ENCODE data around the gene IRF7.

The IRF7 gene

DNA sequence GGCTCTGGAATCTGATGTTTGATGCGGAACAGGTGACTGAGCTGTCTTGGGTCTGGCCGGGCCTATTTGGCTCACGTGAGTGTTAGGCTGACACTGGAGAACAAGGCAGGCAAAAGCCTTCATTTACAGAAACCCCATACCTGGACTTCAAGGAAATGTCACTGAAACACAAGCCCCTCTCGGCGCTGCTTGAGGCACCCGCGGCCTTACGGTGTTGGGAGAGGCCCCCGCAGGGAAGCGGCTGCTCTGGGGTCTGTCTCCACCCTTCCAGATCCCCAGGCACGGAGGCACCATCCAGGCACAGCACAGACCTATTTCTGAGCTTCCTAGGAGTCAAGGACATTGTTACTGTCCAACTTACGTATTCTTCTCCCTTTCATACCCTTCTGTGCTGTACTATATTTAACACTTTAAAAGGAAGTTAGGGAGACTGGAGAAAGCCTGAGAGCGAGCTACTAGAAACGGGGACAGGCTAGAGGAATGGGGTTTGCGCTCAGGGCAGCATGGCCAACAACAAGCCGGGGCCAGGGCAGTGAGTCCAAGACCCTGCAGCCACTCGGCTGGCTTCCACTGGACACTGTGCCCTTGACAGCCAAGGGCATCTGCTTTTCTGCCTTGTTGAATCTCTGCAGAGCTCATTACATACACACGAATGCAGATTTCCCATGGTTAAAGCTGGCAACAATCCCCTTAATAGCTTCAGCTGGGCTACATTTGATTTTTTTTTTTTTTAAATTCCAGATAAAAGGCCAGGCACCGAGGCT is 45.1 kb upstream of the IRF7 start:
- Histone ChIP-seq H3K9me3 (ENCODE audit: insufficient read depth, low read length, severe bottlenecking) (no peaks in the 10 kb centered on the region), H3K4me1 (ENCODE audit: insufficient read depth, low read length) (no peaks in the 10 kb centered on the region), H3K4me3 (ENCODE audit: low read depth in 1 of 2, low read length in 2 of 2) (no peak overlapping the region), H3K36me3 (ENCODE audit: insufficient read depth, low read length) (peaks cover 84% of the 10 kb centered on the region), H3K9ac (ENCODE audit: low read depth, low read length) (no peak overlapping the region), H3K79me2 (ENCODE audit: insufficient read depth, low read length) (peaks cover 20% of the 10 kb centered on the region), H3K27ac (ENCODE audit: low read length) (no peak overlapping the region), H3K4me2 (ENCODE audit: insufficient read depth, low read length) (no peak overlapping the region), H2AFZ (ENCODE audit: low read depth, low read length) (no peak overlapping the region), H4K20me1 (ENCODE audit: insufficient read depth, low read length) (peaks cover 41% of the 10 kb centered on the region), H3K27me3 (ENCODE audit: insufficient read depth, low read length, poor library complexity) (no peaks in the 10 kb centered on the region)
- DNase-seq (no peak), ATAC-seq (ENCODE audit: insufficient read depth, low read depth) (no peak)
- TF ChIP-seq EZH2 (IDR thresholded peaks at IDR 0.05; ENCODE audit: borderline replicate concordance, low read depth, low read length, severe bottlenecking) = no peak
- TF ChIP-seq, protein P1, sequence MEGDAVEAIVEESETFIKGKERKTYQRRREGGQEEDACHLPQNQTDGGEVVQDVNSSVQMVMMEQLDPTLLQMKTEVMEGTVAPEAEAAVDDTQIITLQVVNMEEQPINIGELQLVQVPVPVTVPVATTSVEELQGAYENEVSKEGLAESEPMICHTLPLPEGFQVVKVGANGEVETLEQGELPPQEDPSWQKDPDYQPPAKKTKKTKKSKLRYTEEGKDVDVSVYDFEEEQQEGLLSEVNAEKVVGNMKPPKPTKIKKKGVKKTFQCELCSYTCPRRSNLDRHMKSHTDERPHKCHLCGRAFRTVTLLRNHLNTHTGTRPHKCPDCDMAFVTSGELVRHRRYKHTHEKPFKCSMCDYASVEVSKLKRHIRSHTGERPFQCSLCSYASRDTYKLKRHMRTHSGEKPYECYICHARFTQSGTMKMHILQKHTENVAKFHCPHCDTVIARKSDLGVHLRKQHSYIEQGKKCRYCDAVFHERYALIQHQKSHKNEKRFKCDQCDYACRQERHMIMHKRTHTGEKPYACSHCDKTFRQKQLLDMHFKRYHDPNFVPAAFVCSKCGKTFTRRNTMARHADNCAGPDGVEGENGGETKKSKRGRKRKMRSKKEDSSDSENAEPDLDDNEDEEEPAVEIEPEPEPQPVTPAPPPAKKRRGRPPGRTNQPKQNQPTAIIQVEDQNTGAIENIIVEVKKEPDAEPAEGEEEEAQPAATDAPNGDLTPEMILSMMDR (IDR thresholded peaks at IDR 0.05; ENCODE audit: borderline replicate concordance, extremely low read depth, low read length, poor library complexity, severe bottlenecking) = no peak

DNA sequence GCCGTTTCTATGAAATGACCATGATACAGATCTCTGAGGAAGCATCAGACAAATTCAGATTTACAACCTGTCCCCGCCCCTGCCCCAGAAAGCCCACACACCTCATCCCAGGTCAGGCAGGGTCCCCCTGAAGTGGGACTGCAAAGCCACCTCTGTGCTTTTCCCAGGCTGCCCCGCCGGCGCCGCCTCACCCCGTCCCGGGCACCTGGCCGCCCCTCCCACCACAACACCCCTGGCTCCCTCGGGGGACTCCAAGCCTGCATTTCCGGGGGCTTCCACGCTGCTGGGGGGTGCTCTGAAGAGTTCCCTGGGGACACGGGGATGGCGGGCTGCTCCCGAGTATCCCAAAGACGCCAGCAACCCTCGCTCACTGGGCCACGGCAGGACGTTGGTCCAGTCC is 44.5 kb upstream of the IRF7 start:
- H3K4me2 ChIP-seq (ENCODE audit: insufficient read depth, low read length) = no peak overlapping the region
- no peak overlapping the region for H3K4me3 ChIP-seq (ENCODE audit: low read depth in 1 of 2, low read length in 2 of 2)
- H3K4me1 ChIP-seq (ENCODE audit: insufficient read depth, low read length) = no peaks in the 10 kb centered on the region
- no peak overlapping the region for H3K27ac ChIP-seq (ENCODE audit: low read length)
- ATAC-seq (ENCODE audit: insufficient read depth, low read depth) (no peak), DNase-seq (no peak)
- peaks cover 41% of the 10 kb centered on the region for H4K20me1 ChIP-seq (ENCODE audit: insufficient read depth, low read length)
- no peak overlapping the region for H3K9ac ChIP-seq (ENCODE audit: low read depth, low read length)
- no peaks in the 10 kb centered on the region for H3K9me3 ChIP-seq (ENCODE audit: insufficient read depth, low read length, severe bottlenecking)
- no peaks in the 10 kb centered on the region for H3K27me3 ChIP-seq (ENCODE audit: insufficient read depth, low read length, poor library complexity)
- H2AFZ ChIP-seq (ENCODE audit: low read depth, low read length) = no peak overlapping the region
- H3K36me3 ChIP-seq (ENCODE audit: insufficient read depth, low read length) = peaks cover 82% of the 10 kb centered on the region
- TF ChIP-seq, protein P1 (IDR thresholded peaks at IDR 0.05; ENCODE audit: borderline replicate concordance, extremely low read depth, low read length, poor library complexity, severe bottlenecking) = no peak
- TF ChIP-seq EZH2 (IDR thresholded peaks at IDR 0.05; ENCODE audit: borderline replicate concordance, low read depth, low read length, severe bottlenecking) = no peak
- H3K79me2 ChIP-seq (ENCODE audit: insufficient read depth, low read length) = peaks cover 19% of the 10 kb centered on the region

DNA sequence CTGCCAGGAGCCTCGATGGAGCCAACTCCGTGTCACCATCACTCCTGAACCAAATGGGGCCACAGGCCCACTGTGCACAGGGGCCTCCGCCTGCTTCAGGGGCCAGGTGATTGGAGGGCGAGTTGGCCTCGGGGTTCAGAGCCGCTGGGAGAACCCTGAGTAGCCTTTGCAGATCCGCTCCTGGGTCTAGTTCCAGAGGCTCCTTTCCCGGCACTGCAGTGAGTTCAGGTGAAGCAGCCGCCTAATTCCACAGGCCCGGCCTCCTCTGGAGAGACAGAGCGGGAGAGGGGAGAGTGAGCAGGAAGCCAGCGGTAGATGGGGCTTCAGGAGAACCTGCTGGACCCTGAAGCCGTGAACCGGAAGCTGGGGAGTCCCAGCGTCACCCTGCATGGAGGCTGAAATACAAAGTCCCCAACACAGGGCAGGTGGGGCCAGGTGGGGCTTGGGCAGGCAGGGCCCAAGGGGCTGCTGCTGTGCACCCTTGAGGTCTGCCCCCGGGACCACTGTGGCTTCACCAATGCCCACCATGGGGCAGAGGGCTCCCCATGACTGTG is 43.9 kb upstream of the IRF7 start:
- H3K4me1 ChIP-seq (ENCODE audit: insufficient read depth, low read length) = no peaks in the 10 kb centered on the region
- peaks cover 83% of the 10 kb centered on the region for H3K36me3 ChIP-seq (ENCODE audit: insufficient read depth, low read length)
- no peak for TF ChIP-seq EZH2 (IDR thresholded peaks at IDR 0.05; ENCODE audit: borderline replicate concordance, low read depth, low read length, severe bottlenecking)
- TF ChIP-seq, protein P1 (IDR thresholded peaks at IDR 0.05; ENCODE audit: borderline replicate concordance, extremely low read depth, low read length, poor library complexity, severe bottlenecking) = no peak
- DNase-seq (no peak), ATAC-seq (ENCODE audit: insufficient read depth, low read depth) (no peak)
- no peak overlapping the region for H3K4me2 ChIP-seq (ENCODE audit: insufficient read depth, low read length)
- no peaks in the 10 kb centered on the region for H3K9me3 ChIP-seq (ENCODE audit: insufficient read depth, low read length, severe bottlenecking)
- H4K20me1 ChIP-seq (ENCODE audit: insufficient read depth, low read length) = peaks cover 41% of the 10 kb centered on the region
- no peak overlapping the region for H3K4me3 ChIP-seq (ENCODE audit: low read depth in 1 of 2, low read length in 2 of 2)
- no peak overlapping the region for H3K27ac ChIP-seq (ENCODE audit: low read length)
- H3K27me3 ChIP-seq (ENCODE audit: insufficient read depth, low read length, poor library complexity) = no peaks in the 10 kb centered on the region
- H3K79me2 ChIP-seq (ENCODE audit: insufficient read depth, low read length) = peaks cover 15% of the 10 kb centered on the region
- no peak overlapping the region for H2AFZ ChIP-seq (ENCODE audit: low read depth, low read length)
- H3K9ac ChIP-seq (ENCODE audit: low read depth, low read length) = no peak overlapping the region
